Left ventricle myocardium inferior (tissue), 1 donor: Measurements from ENCODE around the gene CSMD2. TPM values are rescaled to one million over a fixed set of nuclear protein-coding genes. Genes with fewer than 3 reads are reported as not detected.

Experiments
- DNase-seq: peaks from one replicate; pipeline ENCODE4 v3.0.0-alpha.2; 2020
- H3K27ac ChIP-seq: fragments of 200-600 bp; replicated peaks from 2 replicates; pipeline ENCODE4 v1.8.0; 2021
- H3K27me3 ChIP-seq: fragments of 200-600 bp; 2 replicates; pipeline ENCODE4 v1.8.0; 2021; ENCODE audit warnings: low read depth
- H3K36me3 ChIP-seq: fragments of 200-600 bp; 2 replicates; pipeline ENCODE4 v1.8.0; 2021
- H3K4me1 ChIP-seq: fragments of 200-600 bp; 2 replicates; pipeline ENCODE4 v1.8.0; 2021
- H3K4me3 ChIP-seq: fragments of 200-600 bp; 2 replicates; pipeline ENCODE4 v1.8.0; 2021; ENCODE audit warnings: mild to moderate bottlenecking, moderate library complexity
- H3K9me3 ChIP-seq: fragments of 200-600 bp; replicated peaks from 2 replicates; pipeline ENCODE4 v1.8.0; 2021
- intact Hi-C: fragments of 100-400 bp; cut with micrococcal nuclease; formaldehyde crosslinking; loops from one replicate; pipeline ENCODE4 v1.11.0; 2022
- total RNA-seq: library from RNA; stranded (reverse); fragmentation: NEBNext Ultra II Directional; extraction: Animal tissue kit (Norgen Biotek cat#: 25700); gene quantifications from one replicate; pipeline ENCODE4 v1.2.1, GENCODE V29; 2021
- TF ChIP-seq, protein P1 (sequence below): fragments of 200-600 bp; IDR thresholded peaks from 2 replicates; pipeline ENCODE4 v1.8.0; 2021; ENCODE audit warnings: antibody characterized with exemption, mild to moderate bottlenecking, borderline replicate concordance
- donor health status: DM: no; HTN: yes; CAD: no; lungs with severe emphysema.

Gene CSMD2
- total RNA-seq, 1 donor from 2014 or later = 0.14 TPM

DNA sequence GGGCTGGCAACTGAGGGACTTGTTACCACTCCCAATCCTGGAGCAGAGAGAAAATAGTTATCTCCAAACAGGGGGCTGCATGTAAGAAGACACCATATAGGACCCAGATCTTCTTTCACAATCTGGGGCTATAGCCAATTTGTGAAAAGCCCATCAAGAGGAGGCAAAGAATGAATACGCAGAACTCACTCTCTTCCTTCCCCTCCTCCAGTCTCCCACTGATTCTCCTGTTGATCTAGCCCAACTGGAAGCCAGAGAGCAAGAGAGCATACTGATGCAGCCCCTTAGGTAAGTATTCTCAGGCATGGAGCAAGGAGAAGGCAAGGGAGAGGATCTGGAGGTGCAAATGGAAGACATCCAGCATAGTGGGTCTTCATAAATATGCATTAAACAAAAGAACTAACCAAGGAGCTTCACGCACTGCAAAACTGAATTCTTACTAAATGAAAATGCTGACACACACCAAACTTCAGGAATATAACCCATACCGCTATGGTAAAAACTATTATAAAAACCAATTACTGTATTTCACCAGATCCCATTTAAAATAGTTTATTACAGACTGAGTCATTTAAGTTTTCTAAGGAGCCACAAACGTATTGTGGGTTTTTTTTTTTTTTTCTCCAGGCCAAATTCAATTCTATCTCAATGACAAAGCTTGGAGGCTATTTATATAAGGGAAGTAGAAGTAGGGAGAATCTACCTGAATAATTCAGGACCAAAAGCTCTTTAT is 316.7 kb downstream of the CSMD2 start:
- no peaks in the 10 kb centered on the region for H3K36me3 ChIP-seq
- TF ChIP-seq, protein P1, sequence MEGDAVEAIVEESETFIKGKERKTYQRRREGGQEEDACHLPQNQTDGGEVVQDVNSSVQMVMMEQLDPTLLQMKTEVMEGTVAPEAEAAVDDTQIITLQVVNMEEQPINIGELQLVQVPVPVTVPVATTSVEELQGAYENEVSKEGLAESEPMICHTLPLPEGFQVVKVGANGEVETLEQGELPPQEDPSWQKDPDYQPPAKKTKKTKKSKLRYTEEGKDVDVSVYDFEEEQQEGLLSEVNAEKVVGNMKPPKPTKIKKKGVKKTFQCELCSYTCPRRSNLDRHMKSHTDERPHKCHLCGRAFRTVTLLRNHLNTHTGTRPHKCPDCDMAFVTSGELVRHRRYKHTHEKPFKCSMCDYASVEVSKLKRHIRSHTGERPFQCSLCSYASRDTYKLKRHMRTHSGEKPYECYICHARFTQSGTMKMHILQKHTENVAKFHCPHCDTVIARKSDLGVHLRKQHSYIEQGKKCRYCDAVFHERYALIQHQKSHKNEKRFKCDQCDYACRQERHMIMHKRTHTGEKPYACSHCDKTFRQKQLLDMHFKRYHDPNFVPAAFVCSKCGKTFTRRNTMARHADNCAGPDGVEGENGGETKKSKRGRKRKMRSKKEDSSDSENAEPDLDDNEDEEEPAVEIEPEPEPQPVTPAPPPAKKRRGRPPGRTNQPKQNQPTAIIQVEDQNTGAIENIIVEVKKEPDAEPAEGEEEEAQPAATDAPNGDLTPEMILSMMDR = no peak
- no peak overlapping the region for H3K4me3 ChIP-seq
- no peak overlapping the region for H3K27ac ChIP-seq
- peaks cover 43% of the 10 kb centered on the region for H3K27me3 ChIP-seq
- no peak for DNase-seq
- intact Hi-C loops = no loop called here
- H3K4me1 ChIP-seq = no peaks in the 10 kb centered on the region
- no peaks in the 10 kb centered on the region for H3K9me3 ChIP-seq

DNA sequence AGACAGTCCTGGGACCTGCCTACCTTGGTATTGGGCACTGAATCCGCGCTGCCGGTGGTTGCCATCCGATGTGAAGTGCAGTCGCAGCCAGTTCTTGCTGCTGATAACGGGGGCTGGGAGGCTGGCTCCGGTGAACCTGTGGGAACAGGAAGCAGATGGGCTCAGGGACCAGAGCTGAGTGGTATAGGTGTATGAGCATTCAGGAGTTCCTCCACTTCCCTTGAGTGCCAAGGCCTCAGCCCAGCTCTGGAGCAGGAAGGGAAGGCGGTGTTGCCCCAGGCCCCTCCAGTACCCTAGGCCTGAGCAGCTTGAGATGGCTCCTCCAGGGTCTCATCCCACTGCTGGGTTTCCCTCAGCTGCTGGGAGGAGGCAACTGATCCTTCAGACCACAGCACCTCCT is 318.2 kb downstream of the CSMD2 start:
- no peaks in the 10 kb centered on the region for H3K4me1 ChIP-seq
- intact Hi-C loops = no loop called here
- H3K9me3 ChIP-seq = no peaks in the 10 kb centered on the region
- TF ChIP-seq, protein P1 = no peak
- no peak overlapping the region for H3K27ac ChIP-seq
- no peak overlapping the region for H3K4me3 ChIP-seq
- no peaks in the 10 kb centered on the region for H3K36me3 ChIP-seq
- no peak for DNase-seq
- peaks cover 31% of the 10 kb centered on the region for H3K27me3 ChIP-seq

DNA sequence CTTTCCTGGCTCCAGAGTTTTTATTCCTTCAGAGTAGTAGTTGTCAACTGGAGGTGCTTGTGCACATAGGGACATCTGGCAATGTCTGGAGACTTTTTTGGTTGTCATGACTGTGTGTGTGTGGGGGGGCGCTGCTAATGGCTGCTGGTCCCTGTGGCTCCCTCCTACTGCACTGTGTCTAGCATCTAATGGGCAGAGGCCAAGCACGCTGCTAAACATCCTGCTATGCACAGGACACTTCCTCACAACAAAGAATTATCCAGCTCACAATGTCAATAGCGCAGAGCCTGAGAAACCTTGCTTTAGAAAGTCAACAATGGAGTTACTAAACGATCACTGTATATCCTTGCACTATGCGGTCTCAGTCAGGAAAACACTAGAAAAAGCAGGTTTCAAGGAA is 320.9 kb downstream of the CSMD2 start:
- Histone ChIP-seq H3K4me3 (no peak overlapping the region), H3K36me3 (no peaks in the 10 kb centered on the region), H3K9me3 (no peaks in the 10 kb centered on the region), H3K4me1 (no peaks in the 10 kb centered on the region), H3K27me3 (peaks cover 19% of the 10 kb centered on the region), H3K27ac (no peak overlapping the region)
- TF ChIP-seq, protein P1 = no peak
- DNase-seq = no peak
- intact Hi-C loops = no loop called here

- Histone ChIP-seq H3K9me3 (no peaks in the 10 kb centered on the region), H3K27me3 (peaks cover 28% of the 10 kb centered on the region), H3K36me3 (no peaks in the 10 kb centered on the region), H3K4me3 (no peak overlapping the region), H3K4me1 (no peaks in the 10 kb centered on the region), H3K27ac (no peak overlapping the region)
- TF ChIP-seq, protein P1 = no peak
- DNase-seq = no peak
- intact Hi-C loops = no loop called here
Measured at GRCh38 chr1:33842348-33842747, 322.7 kb downstream of the CSMD2 start.

GRCh38 chr1:33841494-33841893 is 323.5 kb downstream of the CSMD2 start:
- Histone ChIP-seq H3K9me3 (no peaks in the 10 kb centered on the region), H3K4me3 (no peak overlapping the region), H3K27me3 (peaks cover 19% of the 10 kb centered on the region), H3K4me1 (no peaks in the 10 kb centered on the region), H3K36me3 (no peaks in the 10 kb centered on the region), H3K27ac (no peak overlapping the region)
- no peak for DNase-seq
- intact Hi-C loops = no loop called here
- TF ChIP-seq, protein P1 = no peak
